HAP-1 (cell line): ENCODE results near the gene PTRH2.
"Not testable (repeated sequence)": the region's sequence is repeated elsewhere in the genome, so short reads cannot be mapped to it uniquely, and the experiment has no call there.

Experiments used
- DNase-seq, 2 experiments: peaks; one replicate each; pipeline ENCODE4 v3.0.0-alpha.2; 2016 to 2020; ENCODE audit warnings: low spot score in 2 of 2
- H3K27me3 ChIP-seq: fragments of 250-450 bp; sonication (Bioruptor Pico); 2 replicates; pipeline ENCODE4 v1.5.1; 2020; ENCODE audit warnings: low read depth, mild to moderate bottlenecking, moderate library complexity
- H3K36me3 ChIP-seq: fragments of 250-450 bp; sonication (Bioruptor Pico); replicated peaks from 2 replicates; pipeline ENCODE4 v1.5.1; 2020; ENCODE audit warnings: mild to moderate bottlenecking
- H3K4me1 ChIP-seq: fragments of 250-450 bp; sonication (Bioruptor Pico); 2 replicates; pipeline ENCODE4 v1.5.1; 2020; ENCODE audit warnings: mild to moderate bottlenecking
- H3K4me3 ChIP-seq: fragments of 250-450 bp; sonication (Bioruptor Pico); 2 replicates; pipeline ENCODE4 v1.5.1; 2020; ENCODE audit warnings: mild to moderate bottlenecking, moderate library complexity
- H3K9me3 ChIP-seq: fragments of 250-450 bp; sonication (Bioruptor Pico); 2 replicates; pipeline ENCODE4 v1.5.1; 2020; ENCODE audit warnings: mild to moderate bottlenecking, moderate library complexity
- in situ Hi-C: fragments of 300-500 bp; cut with MboI; formaldehyde crosslinking; loops from 3 replicates; pipeline ENCODE4 v1.14.3; 2020; ENCODE audit warnings: low sequenced_read_pairs, inconsistent platforms, mixed read lengths

PTRH2 gene

DNA sequence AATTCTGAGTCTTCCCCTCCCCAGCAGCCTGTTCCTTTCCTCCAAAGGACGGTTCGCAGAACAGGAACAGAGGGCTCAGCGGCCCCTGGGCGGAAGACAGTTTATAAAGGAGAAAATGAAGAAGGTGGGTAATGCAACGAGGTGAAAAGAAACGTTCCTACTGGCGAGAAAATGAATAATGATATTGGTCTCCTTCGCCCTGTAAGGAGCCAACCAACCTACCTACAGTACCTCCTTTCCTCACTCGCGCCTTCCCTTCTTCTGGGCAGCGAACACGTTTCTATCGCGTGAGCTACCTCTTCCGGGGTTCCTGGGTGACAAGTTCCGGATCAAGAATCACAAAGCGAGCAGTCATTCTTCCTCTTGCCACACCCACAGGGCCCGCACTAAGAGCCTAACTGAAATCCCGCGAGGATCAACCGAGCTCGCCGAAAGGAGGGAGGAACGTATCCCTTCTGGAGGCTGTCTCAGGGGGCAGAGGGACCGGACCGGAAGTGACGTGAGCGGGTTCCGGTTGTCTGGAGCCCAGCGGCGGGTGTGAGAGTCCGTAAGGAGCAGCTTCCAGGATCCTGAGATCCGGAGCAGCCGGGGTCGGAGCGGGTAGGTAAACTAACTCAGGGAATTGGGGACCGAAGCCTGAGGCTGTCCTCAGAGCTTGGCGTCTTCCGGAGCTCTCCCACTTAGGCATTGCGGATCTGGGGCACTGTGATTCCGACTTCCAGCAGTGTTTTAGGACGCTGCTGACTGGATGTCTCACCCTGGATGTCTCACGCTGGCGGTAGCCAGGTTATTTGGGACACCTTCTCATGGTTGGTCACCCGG is at the start of gene PTRH2, which contains the start of gene VMP1:
PTRH2 (minus strand) TSS at position 282 of the 822 bp plus-strand sequence. CDS start 9,452 bp downstream, outside the sequence.
VMP1 (plus strand) TSS at position 506 of the 822 bp plus-strand sequence. CDS start 23,793 bp downstream, outside the sequence.
- in situ Hi-C loops: no loop called here
- H3K9me3 ChIP-seq: no peaks in the 10 kb centered on the region
- H3K4me1 ChIP-seq: peaks cover 27% of the 10 kb centered on the region
- peak within 1 kb of the TSS; percentile 77 for H3K4me3 ChIP-seq
- DNase-seq: peak; percentile 99 to 100
- H3K36me3 ChIP-seq: peaks cover 7% of the 10 kb centered on the region; the same call in 1 of the 2 replicates
- H3K27me3 ChIP-seq: no peaks in the 10 kb centered on the region

DNA sequence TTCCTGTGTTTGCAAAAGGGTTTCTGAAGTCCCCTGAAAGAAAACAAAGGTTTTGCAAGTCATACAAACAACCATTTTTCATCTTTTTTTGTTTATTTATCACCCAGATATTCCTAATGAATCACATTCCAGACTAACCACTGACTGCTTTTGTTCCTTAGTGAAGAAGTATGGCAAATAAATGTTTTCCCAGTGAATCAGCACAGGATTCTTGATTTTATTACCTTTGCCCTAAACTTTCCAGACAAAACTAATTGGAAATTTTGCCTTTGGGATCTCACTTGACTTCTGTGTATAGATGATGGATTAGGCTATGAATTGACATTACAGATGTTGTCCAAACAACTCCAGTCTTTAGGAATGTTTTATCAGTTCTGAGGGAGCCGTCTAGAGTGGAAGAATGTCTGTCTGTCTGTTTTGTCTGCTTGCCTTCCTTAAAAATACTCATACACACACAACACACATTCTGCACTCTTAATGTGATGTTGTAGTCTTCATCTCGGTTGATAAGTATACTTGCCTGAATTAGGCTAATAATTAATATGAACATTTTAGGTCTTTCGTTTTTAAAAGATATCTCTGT is 49.1 kb upstream of the PTRH2 start:
- Histone ChIP-seq H3K27me3 (no peaks in the 10 kb centered on the region), H3K4me3 (no peak overlapping the region), H3K4me1 (peaks cover 18% of the 10 kb centered on the region), H3K9me3 (peaks cover 3% of the 10 kb centered on the region; the same call in 1 of the 2 replicates), H3K36me3 (peaks cover 3% of the 10 kb centered on the region)
- peak in 1 of 2 experiments; percentile 51 for DNase-seq
- in situ Hi-C loops: loop anchor here (5.0 to 10.0 kb wide), 2 partner anchors 91 to 278 kb away; no protein-coding TSS in a partner anchor

GRCh38 chr17:59755069-59755468 is 47.8 kb upstream of the PTRH2 start:
- peaks cover 17% of the 10 kb centered on the region for H3K4me1 ChIP-seq
- in situ Hi-C loops: loop anchor here (5.0 to 10.0 kb wide), 2 partner anchors 92 to 280 kb away; no protein-coding TSS in a partner anchor
- H3K9me3 ChIP-seq, DNase-seq, H3K27me3 ChIP-seq, H3K4me3 ChIP-seq, H3K36me3 ChIP-seq: not testable (repeated sequence)

DNA sequence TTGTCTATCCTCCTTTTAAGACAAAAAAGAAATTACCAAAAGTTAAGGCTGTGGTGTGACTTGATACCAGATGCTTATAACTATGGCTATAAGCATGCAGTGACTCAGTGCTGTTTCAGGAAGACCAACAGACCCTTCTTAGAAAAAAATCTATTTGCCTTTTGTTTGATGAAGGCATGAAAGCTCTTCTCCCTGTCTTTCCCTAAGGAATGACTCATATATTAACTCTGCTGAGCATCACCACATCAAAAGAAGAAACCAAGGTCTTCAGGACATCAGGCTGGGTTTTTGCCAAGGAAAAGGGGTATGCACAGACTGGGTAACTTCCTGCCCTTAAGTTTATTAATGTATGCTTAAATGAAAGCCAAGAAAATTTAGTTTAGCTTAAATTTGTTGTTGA is 47.3 kb upstream of the PTRH2 start:
- H3K36me3 ChIP-seq: peaks cover 3% of the 10 kb centered on the region
- H3K9me3 ChIP-seq: peaks cover 3% of the 10 kb centered on the region; the same call in 1 of the 2 replicates
- no peak overlapping the region for H3K4me3 ChIP-seq
- in situ Hi-C loops: loop anchor here (10.0 kb wide), 1 partner anchor 280 kb away; no protein-coding TSS in a partner anchor
- H3K4me1 ChIP-seq: peaks cover 17% of the 10 kb centered on the region
- H3K27me3 ChIP-seq: no peaks in the 10 kb centered on the region
- DNase-seq: no peak

GRCh38 chr17:59753522-59754467 is 46.6 kb upstream of the PTRH2 start:
- Histone ChIP-seq H3K27me3 (no peaks in the 10 kb centered on the region), H3K4me1 (peaks cover 17% of the 10 kb centered on the region), H3K4me3 (no peak overlapping the region), H3K9me3 (no peaks in the 10 kb centered on the region), H3K36me3 (peaks cover 3% of the 10 kb centered on the region; the same call in 1 of the 2 replicates)
- peak; percentile 41 to 86 for DNase-seq
- in situ Hi-C loops: loop anchor here (10.0 kb wide), 1 partner anchor 281 kb away; no protein-coding TSS in a partner anchor

GRCh38 chr17:59752922-59753321 is 45.7 kb upstream of the PTRH2 start:
- no peak for DNase-seq
- no peaks in the 10 kb centered on the region for H3K9me3 ChIP-seq
- in situ Hi-C loops: loop anchor here (10.0 kb wide), 1 partner anchor 282 kb away; no protein-coding TSS in a partner anchor
- H3K36me3 ChIP-seq: peaks cover under 1% of the 10 kb centered on the region; the same call in 1 of the 2 replicates
- H3K27me3 ChIP-seq: no peaks in the 10 kb centered on the region
- peaks cover 17% of the 10 kb centered on the region for H3K4me1 ChIP-seq
- no peak overlapping the region for H3K4me3 ChIP-seq

DNA sequence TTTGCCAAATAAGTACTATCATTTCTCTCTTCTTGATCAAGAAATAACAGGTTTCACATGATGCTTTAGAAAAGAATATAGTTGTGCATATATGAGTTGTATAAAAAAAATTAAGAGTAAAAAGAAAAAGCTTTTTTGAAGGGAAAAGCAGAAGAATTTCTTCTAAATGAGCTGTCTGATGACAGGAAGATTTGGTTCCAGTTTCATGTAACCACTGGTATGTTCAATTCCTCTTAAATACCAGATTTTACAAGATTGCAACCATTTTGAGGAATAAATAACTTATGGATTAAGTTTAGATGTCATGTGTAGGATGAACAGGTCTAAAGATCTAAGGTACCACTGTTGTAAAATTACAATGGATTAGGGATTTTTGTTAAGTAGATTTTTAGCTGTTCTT is 45.2 kb upstream of the PTRH2 start:
- no peak for DNase-seq
- Histone ChIP-seq H3K36me3 (no peaks in the 10 kb centered on the region), H3K9me3 (no peaks in the 10 kb centered on the region), H3K27me3 (no peaks in the 10 kb centered on the region), H3K4me1 (peaks cover 17% of the 10 kb centered on the region), H3K4me3 (no peak overlapping the region)
- in situ Hi-C loops: loop anchor here (10.0 kb wide), 1 partner anchor 282 kb away; no protein-coding TSS in a partner anchor

DNA sequence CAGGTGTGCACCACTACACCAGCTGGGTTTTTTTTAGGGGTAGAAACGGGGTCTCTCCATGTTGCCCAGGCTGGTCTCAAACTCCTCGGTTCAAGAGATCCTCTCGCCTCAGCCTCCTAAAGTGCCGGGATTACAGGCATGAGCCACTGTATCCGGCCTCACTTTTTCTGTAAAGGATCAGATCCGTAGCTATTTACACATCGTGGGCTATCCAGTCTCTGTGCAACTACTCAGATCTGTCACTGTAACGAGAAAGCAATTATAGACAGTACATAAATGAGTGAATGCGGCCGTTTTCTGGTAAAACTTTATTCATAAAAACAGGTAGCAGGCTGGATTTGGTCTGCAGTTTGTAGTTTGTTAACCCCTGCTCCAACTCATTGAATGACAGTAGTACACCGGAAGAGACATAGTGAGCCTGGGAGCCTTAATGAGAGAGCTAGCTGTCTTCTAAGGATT is 44.8 kb upstream of the PTRH2 start:
- Histone ChIP-seq H3K36me3 (no peaks in the 10 kb centered on the region), H3K9me3 (no peaks in the 10 kb centered on the region)

DNA sequence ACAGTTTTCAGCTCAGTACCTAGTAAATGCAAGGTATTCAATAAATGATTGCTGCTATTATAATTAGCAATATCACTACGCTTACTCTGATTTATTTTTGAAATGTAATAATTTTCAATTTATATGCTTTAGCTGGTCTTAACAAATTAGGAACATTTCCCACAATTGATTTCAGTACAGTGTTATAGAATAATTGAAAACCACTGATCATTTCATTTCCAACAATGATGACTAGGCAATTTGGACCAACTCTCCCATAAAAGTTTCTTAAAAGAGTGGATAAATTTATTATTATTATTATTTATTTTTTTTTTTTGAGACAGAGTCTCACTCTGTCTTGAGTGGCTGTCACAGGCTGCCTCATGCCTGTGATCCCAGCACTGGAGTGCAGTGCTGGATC is 41.4 kb upstream of the PTRH2 start:
- in situ Hi-C loops: no loop called here
- no peak overlapping the region for H3K4me3 ChIP-seq
- H3K27me3 ChIP-seq: no peaks in the 10 kb centered on the region
- DNase-seq: no peak
- H3K4me1 ChIP-seq: peaks cover under 1% of the 10 kb centered on the region
- no peaks in the 10 kb centered on the region for H3K9me3 ChIP-seq
- H3K36me3 ChIP-seq: no peaks in the 10 kb centered on the region

More for the DNA sequence above, 44.8 kb upstream of the PTRH2 start:
- in situ Hi-C loops: loop anchor here (10.0 kb wide), 1 partner anchor 283 kb away; no protein-coding TSS in a partner anchor
- no peak for DNase-seq
- Histone ChIP-seq H3K4me3 (no peak overlapping the region), H3K4me1 (peaks cover 16% of the 10 kb centered on the region), H3K27me3 (no peaks in the 10 kb centered on the region)

GRCh38 chr17:59746849-59747445 is 39.7 kb upstream of the PTRH2 start:
- Histone ChIP-seq H3K27me3 (no peaks in the 10 kb centered on the region), H3K9me3 (no peaks in the 10 kb centered on the region), H3K36me3 (no peaks in the 10 kb centered on the region), H3K4me1 (no peaks in the 10 kb centered on the region; the same call in 1 of the 2 replicates), H3K4me3 (no peak overlapping the region)
- in situ Hi-C loops: no loop called here
- DNase-seq: peak in 1 of 2 experiments; percentile 60

- DNase-seq: no peak
- no peaks in the 10 kb centered on the region for H3K9me3 ChIP-seq
- H3K4me3 ChIP-seq: no peak overlapping the region
- H3K4me1 ChIP-seq: no peaks in the 10 kb centered on the region; the same call in 1 of the 2 replicates
- in situ Hi-C loops: no loop called here
- no peaks in the 10 kb centered on the region for H3K27me3 ChIP-seq
- no peaks in the 10 kb centered on the region for H3K36me3 ChIP-seq
Observed at GRCh38 chr17:59745040-59745439, 37.8 kb upstream of the PTRH2 start.

- no peaks in the 10 kb centered on the region for H3K27me3 ChIP-seq
- H3K4me3 ChIP-seq: no peak overlapping the region
- no peaks in the 10 kb centered on the region; the same call in 1 of the 2 replicates for H3K4me1 ChIP-seq
- in situ Hi-C loops: no loop called here
- no peaks in the 10 kb centered on the region for H3K36me3 ChIP-seq
- no peaks in the 10 kb centered on the region for H3K9me3 ChIP-seq
- no peak for DNase-seq
Observed at GRCh38 chr17:59743842-59744241, 36.6 kb upstream of the PTRH2 start.
